Thymus (tissue), 11 donors: ENCODE data around the gene KIF22. TPM values are rescaled to one million over a fixed set of nuclear protein-coding genes. Genes with fewer than 3 reads are reported as not detected.
"Not testable (repeated sequence)": the region's sequence is repeated elsewhere in the genome, so short reads cannot be mapped to it uniquely, and the experiment has no call there.

Experiments used
- DNase-seq, 9 donors: peaks; one replicate each; pipeline ENCODE4 v3.0.0-alpha.2; 2013; ENCODE audit warnings: low spot score in 9 of 9, low read depth in 6 of 9, missing footprints in 1 of 9
- H3K27ac ChIP-seq, 2 donors: one replicate each; pipeline ENCODE4 v1.5.1; 2013; ENCODE audit warnings: control low read depth in 1 of 2, low read depth in 1 of 2, low read length in 1 of 2, mild to moderate bottlenecking in 1 of 2, moderate library complexity in 1 of 2
- H3K27me3 ChIP-seq, 2 donors: one replicate each; pipeline ENCODE4 v1.5.1; 2013; ENCODE audit warnings: low read length in 1 of 2; ENCODE audit not compliant: control insufficient read depth in 2 of 2, insufficient read depth in 1 of 2
- H3K36me3 ChIP-seq, 2 donors: one replicate each; pipeline ENCODE4 v1.5.1; 2013; ENCODE audit warnings: low read length in 1 of 2, mild to moderate bottlenecking in 1 of 2, moderate library complexity in 1 of 2; ENCODE audit not compliant: control insufficient read depth in 2 of 2, insufficient read depth in 2 of 2
- H3K4me1 ChIP-seq, 2 donors: one replicate each; pipeline ENCODE4 v1.5.1; 2013; ENCODE audit warnings: low read length in 2 of 2; ENCODE audit not compliant: control insufficient read depth in 2 of 2, insufficient read depth in 2 of 2
- H3K4me3 ChIP-seq, 2 donors: one replicate each; pipeline ENCODE4 v1.5.1; 2013; ENCODE audit warnings: low read length in 2 of 2, control low read depth in 1 of 2, mild to moderate bottlenecking in 1 of 2
- H3K9me3 ChIP-seq, 2 donors: one replicate each; pipeline ENCODE4 v1.5.1; 2013; ENCODE audit warnings: low read length in 1 of 2, mild to moderate bottlenecking in 1 of 2; ENCODE audit not compliant: control insufficient read depth in 2 of 2, insufficient read depth in 1 of 2
- WGBS: extraction: QIAGEN DNeasy Blood & Tissue Kit; methylation state at CpG from one replicate; pipeline ENCODE4 v1.1.7; 2013; 5-methylcytosine and 5-hydroxymethylcytosine counted together
- polyA plus RNA-seq: library from polyadenylated mRNA; stranded (reverse); fragments of 200-250 nt; gene quantifications from one replicate; pipeline ENCODE4 v1.2.3, GENCODE V29; 2013
- total RNA-seq: library from RNA; stranded (reverse); fragments of 120-200 nt; gene quantifications from one replicate; pipeline ENCODE4 v1.2.4, GENCODE V29; 2013
- donor health status: healthy.

KIF22 gene
- total and polyA plus RNA-seq, 2 donors: 82.5 to 105 TPM

GRCh38 chr16:29775742-29776408, 14.7 kb upstream of the KIF22 start:
- no peaks in the 10 kb centered on the region for H3K9me3 ChIP-seq
- no peak overlapping the region for H3K27ac ChIP-seq
- WGBS: 95% methylated on average over 4 of the region's 4 CpGs
- no peaks in the 10 kb centered on the region for H3K27me3 ChIP-seq
- H3K4me1 ChIP-seq: no peaks in the 10 kb centered on the region
- H3K4me3 ChIP-seq: no peak overlapping the region
- no peak for DNase-seq
- H3K36me3 ChIP-seq: no peaks in the 10 kb centered on the region

DNA sequence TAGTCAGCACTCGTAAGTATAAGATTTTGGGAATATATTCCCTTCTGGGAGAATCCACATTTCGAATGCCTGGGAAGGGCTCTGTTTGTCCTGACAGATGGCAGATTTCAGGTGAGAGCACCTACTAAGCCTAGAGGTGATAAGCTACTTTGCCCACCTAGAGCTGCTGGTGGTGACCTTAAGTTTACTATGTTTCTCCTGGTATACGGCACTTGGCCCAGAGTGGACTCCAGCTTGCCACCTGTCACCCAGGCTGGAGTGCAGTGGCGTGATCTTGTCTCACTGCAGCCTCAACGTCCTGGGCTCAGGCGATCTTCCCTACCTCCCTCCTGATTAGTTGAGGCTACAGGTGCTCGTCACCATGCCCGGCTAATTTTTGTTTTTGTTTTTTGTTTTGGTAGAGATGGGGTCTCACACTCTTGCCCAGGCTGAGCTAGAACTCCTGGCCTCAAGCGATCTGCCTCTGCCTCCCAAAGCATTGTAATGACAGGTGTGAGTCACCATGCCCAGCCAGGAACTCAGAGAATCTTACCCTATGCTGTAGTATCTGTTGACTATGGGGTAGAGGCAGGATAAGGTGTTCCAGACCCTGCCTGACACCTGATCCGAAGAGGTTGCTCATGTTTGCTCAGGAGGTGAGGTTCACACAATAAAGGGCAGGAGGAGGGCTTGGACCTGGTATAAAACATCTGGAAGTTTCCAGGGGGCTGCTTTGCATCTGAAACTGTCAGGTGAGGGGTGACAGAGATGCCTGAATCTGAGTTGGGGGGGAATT, 12.8 kb upstream of the KIF22 start, which contains the start of gene ZG16:
Gene ZG16 (plus strand): TSS at position 681 of the 775 bp plus-strand sequence. CDS start 1,011 bp downstream, outside the sequence.
- Histone ChIP-seq H3K4me1 (no peaks in the 10 kb centered on the region), H3K4me3 (no peak within 1 kb of the TSS), H3K36me3 (no peaks in the 10 kb centered on the region), H3K27me3 (no peaks in the 10 kb centered on the region), H3K27ac (no peak within 1 kb of the TSS), H3K9me3 (no peaks in the 10 kb centered on the region)
- no peak for DNase-seq
- WGBS: 93% methylated on average over 10 of the region's 10 CpGs

GRCh38 chr16:29779474-29779873, 11.1 kb upstream of the KIF22 start:
- H3K9me3 ChIP-seq: no peaks in the 10 kb centered on the region
- no peak for DNase-seq
- no peak overlapping the region for H3K4me3 ChIP-seq
- no peaks in the 10 kb centered on the region for H3K4me1 ChIP-seq
- no peaks in the 10 kb centered on the region for H3K36me3 ChIP-seq
- no peak overlapping the region for H3K27ac ChIP-seq
- H3K27me3 ChIP-seq: no peaks in the 10 kb centered on the region
- WGBS: 94% methylated on average over 10 of the region's 10 CpGs

GRCh38 chr16:29783094-29783953, 7.2 kb upstream of the KIF22 start:
- DNase-seq, H3K27me3 ChIP-seq, H3K36me3 ChIP-seq, H3K9me3 ChIP-seq, H3K4me3 ChIP-seq, H3K27ac ChIP-seq: not testable (repeated sequence)
- H3K4me1 ChIP-seq: peaks cover 2 to 11% of the 10 kb centered on the region in 2 donors
- WGBS: 96% methylated on average over 13 of the region's 13 CpGs

DNA sequence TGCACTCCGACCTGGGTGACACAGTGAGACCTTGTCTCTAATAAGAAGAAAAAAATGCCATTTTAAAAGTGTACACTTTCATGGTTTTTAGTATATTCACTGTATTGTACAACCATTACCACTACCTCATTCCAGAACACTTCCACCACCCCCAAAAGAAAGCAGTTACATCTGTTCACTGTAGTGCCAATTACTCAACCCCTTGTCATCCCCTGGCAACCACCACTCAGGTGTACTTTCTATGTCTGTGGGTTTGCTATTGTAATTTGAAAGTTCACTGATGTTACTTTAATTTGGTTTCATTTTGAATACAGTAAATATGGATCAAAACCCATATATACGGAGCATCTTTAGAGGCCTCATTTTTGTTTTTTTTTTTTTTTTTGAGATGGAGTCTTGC, 6.4 kb upstream of the KIF22 start:
- Histone ChIP-seq H3K27ac (no peak overlapping the region), H3K4me1 (peaks cover 2 to 11% of the 10 kb centered on the region in 2 donors), H3K36me3 (no peaks in the 10 kb centered on the region), H3K4me3 (no peak overlapping the region), H3K27me3 (no peaks in the 10 kb centered on the region), H3K9me3 (no peaks in the 10 kb centered on the region)
- peak in 1 of 9 donors; percentile 28 for DNase-seq
- 88% methylated on average over 2 of the region's 2 CpGs for WGBS

DNA sequence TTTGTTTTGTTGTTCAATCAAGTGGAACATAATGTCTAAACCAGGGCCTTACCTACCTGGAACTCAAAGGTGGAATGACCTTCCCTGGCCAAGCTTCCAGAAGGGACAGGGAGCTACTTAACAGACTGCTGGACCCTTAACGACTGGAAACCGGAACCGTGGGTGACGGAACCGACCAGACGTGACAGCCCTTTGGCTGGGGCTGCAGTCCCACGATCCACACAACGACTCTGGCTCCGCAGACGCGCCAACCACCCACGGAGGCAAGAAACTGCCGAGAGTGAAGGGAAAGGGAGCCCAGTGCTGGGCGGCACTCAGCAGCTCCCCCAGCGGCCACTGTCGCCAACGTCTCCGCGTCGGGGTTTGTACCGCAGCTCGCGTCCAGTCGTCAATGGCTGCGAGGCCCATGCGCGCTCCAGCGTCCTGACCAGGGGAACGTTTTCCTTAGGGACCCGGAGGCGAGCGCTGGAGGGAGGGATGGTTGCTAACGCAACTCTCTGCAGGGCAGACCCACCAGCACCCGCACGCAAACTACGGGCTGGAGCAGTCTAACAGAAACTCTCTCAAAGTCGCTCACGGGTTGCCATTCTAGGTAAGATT, 5.5 kb upstream of the KIF22 start:
- Histone ChIP-seq H3K27ac (peak overlapping the region in 1 of 2 donors; percentile 55), H3K27me3 (no peaks in the 10 kb centered on the region), H3K4me3 (peak overlapping the region in 1 of 2 donors; percentile 19), H3K36me3 (no peaks in the 10 kb centered on the region), H3K4me1 (peaks cover 4 to 16% of the 10 kb centered on the region in 2 donors), H3K9me3 (no peaks in the 10 kb centered on the region)
- peak in 6 of 9 donors; percentile 39 to 80 (median 67) for DNase-seq
- 32% methylated on average over 38 of the region's 38 CpGs for WGBS

- not testable (repeated sequence) for DNase-seq, H3K27me3 ChIP-seq, H3K4me3 ChIP-seq, H3K27ac ChIP-seq, H3K9me3 ChIP-seq, H3K36me3 ChIP-seq
- 96% methylated on average over 4 of the region's 4 CpGs for WGBS
- H3K4me1 ChIP-seq: peaks cover 12 to 29% of the 10 kb centered on the region in 2 donors
Measured at GRCh38 chr16:29787155-29787554, 3.4 kb upstream of the KIF22 start.

- no peaks in the 10 kb centered on the region for H3K27me3 ChIP-seq
- H3K4me1 ChIP-seq: peaks cover 20 to 45% of the 10 kb centered on the region in 2 donors
- peaks cover 6 to 18% of the 10 kb centered on the region in 2 donors for H3K36me3 ChIP-seq
- peak overlapping the region; percentile 95 to 97 for H3K27ac ChIP-seq
- no peak for DNase-seq
- H3K4me3 ChIP-seq: peak overlapping the region; percentile 72 to 77
- WGBS: 76% methylated on average over 20 of the region's 20 CpGs
- H3K9me3 ChIP-seq: no peaks in the 10 kb centered on the region
Measured at GRCh38 chr16:29789775-29790182, 772 bp upstream of the KIF22 start.
